ENCODE data around the gene CRYZ.

GRCh38 chr1:74772945-74773344 lies 40.1 kb upstream of the CRYZ start:
- TF ChIP-seq CTCF (IDR thresholded peaks at IDR 0.05) (no peak), POLR2A (IDR thresholded peaks at IDR 0.05) (no peak)

Measured in lower leg skin (tissue), 3 donors.